Measurements from ENCODE around the gene GRIN3B.
"Not testable (repeated sequence)": the region's sequence is repeated elsewhere in the genome, so short reads cannot be mapped to it uniquely, and the experiment has no call there.

The GRIN3B gene

GRCh38 chr19:1000095-1000494 lies at the start of gene GRIN3B:
Gene GRIN3B (plus strand): TSS chr19:1000419. CDS start chr19:1000438, 19 bp downstream.
- DNase-seq: no peak

GRCh38 chr19:952049-952679 lies 48.1 kb upstream of the GRIN3B start:
- DNase-seq: no peak

GRCh38 chr19:952680-953444 lies 47.4 kb upstream of the GRIN3B start:
- no peak for DNase-seq

- no peak for DNase-seq
These were observed 46.6 kb upstream of the GRIN3B start for GRCh38 chr19:953445-954271.

- no peak for DNase-seq
These were observed 45.9 kb upstream of the GRIN3B start for GRCh38 chr19:954272-954671.

- no peak for DNase-seq
These were observed 45.3 kb upstream of the GRIN3B start for GRCh38 chr19:954672-955494.

GRCh38 chr19:955803-956765 lies 44.1 kb upstream of the GRIN3B start:
- no peak for DNase-seq

- no peak for DNase-seq
These were observed 43.3 kb upstream of the GRIN3B start for GRCh38 chr19:956766-957440.

- not testable (repeated sequence) for DNase-seq
These were observed 42.6 kb upstream of the GRIN3B start for GRCh38 chr19:957578-957977.

GRCh38 chr19:958967-959855 lies 41.0 kb upstream of the GRIN3B start:
- no peak for DNase-seq

GRCh38 chr19:960020-960419 lies 40.2 kb upstream of the GRIN3B start:
- DNase-seq: no peak

- no peak for DNase-seq
These were observed 39.6 kb upstream of the GRIN3B start for GRCh38 chr19:960601-960938.

GRCh38 chr19:961866-962620 lies 38.2 kb upstream of the GRIN3B start:
- DNase-seq: no peak

- no peak for DNase-seq
These were observed 37.4 kb upstream of the GRIN3B start for GRCh38 chr19:962683-963400.

- DNase-seq: no peak
These were observed 36.7 kb upstream of the GRIN3B start for GRCh38 chr19:963486-963951.

GRCh38 chr19:964116-964520 lies 36.1 kb upstream of the GRIN3B start:
- no peak for DNase-seq

- DNase-seq: no peak
These were observed 35.2 kb upstream of the GRIN3B start for GRCh38 chr19:964761-965694.
